HEK293 (cell line): Measurements from ENCODE around the gene CDKL5.

Experiments used
- ZNF138 ChIP-seq: fragments of 450-650 bp; formaldehyde crosslinking; IDR thresholded peaks from 2 replicates; pipeline ENCODE4 v1.5.1; 2016; ENCODE audit warnings: missing biosample characterization, missing genetic modification characterization, borderline replicate concordance
- ZNF37A ChIP-seq: fragments of 450-650 bp; IDR thresholded peaks from 2 replicates; pipeline ENCODE4 v1.5.1; 2018; ENCODE audit warnings: missing biosample characterization, missing genetic modification characterization
- ZNF585B ChIP-seq: fragments of 450-650 bp; formaldehyde crosslinking; IDR thresholded peaks from 2 replicates; pipeline ENCODE4 v1.5.1; 2016; ENCODE audit warnings: missing biosample characterization, missing genetic modification characterization
- ZNF621 ChIP-seq: fragments of 450-650 bp; formaldehyde crosslinking; IDR thresholded peaks from 2 replicates; pipeline ENCODE4 v1.5.1; 2017; ENCODE audit warnings: missing biosample characterization, missing genetic modification characterization
- ZNF670 ChIP-seq: fragments of 450-650 bp; formaldehyde crosslinking; IDR thresholded peaks from 2 replicates; pipeline ENCODE4 v1.5.1; 2016; ENCODE audit warnings: missing biosample characterization, missing genetic modification characterization, low read depth
- TF ChIP-seq, protein P1 (sequence below): fragments of 450-650 bp; formaldehyde crosslinking; IDR thresholded peaks from 2 replicates; pipeline ENCODE4 v1.5.1; 2016; ENCODE audit warnings: missing biosample characterization, missing genetic modification characterization

DNA sequence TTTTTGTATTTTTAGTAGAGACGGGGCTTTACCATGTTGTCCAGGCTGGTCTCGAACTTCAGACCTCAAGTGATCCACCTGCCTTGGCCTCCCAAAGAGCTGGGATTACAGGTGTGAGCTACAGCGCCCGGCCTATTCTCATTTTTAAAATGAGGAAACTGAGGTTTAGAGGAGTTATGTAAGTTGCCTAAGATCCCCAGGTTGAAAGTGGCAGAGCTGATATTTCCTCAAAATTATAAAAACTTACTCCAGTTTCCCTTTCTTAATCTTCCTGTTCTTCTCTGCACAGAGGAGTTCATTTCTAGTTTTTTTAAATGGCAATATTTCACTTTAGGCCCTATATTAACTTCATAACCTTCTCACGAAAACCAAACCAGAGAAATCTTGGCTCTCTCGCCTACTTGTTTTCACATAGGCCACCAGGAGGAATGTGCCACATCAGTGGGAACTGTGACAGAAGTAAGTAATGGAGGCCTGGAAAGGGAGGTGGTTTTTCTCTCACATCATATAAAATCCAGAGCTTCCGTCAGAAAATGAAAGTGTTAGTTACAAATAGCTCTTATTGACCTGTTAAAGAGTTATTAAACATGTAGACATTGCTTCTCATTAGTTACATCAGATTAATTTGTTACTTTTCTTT lies 262.6 kb downstream of the CDKL5 start:
- TF ChIP-seq, protein P1, sequence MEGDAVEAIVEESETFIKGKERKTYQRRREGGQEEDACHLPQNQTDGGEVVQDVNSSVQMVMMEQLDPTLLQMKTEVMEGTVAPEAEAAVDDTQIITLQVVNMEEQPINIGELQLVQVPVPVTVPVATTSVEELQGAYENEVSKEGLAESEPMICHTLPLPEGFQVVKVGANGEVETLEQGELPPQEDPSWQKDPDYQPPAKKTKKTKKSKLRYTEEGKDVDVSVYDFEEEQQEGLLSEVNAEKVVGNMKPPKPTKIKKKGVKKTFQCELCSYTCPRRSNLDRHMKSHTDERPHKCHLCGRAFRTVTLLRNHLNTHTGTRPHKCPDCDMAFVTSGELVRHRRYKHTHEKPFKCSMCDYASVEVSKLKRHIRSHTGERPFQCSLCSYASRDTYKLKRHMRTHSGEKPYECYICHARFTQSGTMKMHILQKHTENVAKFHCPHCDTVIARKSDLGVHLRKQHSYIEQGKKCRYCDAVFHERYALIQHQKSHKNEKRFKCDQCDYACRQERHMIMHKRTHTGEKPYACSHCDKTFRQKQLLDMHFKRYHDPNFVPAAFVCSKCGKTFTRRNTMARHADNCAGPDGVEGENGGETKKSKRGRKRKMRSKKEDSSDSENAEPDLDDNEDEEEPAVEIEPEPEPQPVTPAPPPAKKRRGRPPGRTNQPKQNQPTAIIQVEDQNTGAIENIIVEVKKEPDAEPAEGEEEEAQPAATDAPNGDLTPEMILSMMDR (tag by site-specific recombination), result no peak
- TF ChIP-seq ZNF585B (tag by site-specific recombination) (no peak), ZNF621 (tag by site-specific recombination) (no peak), ZNF138 (tag by site-specific recombination) (no peak), ZNF670 (tag by site-specific recombination) (no peak), ZNF37A (tag by site-specific recombination) (no peak)
